Caco-2 (cell line): ENCODE measurements around the gene STPG2. TPM values are rescaled to one million over a fixed set of nuclear protein-coding genes. Genes with fewer than 3 reads are reported as not detected.

Source experiments
- BruUV-seq: library from RNA; stranded (reverse); fragments of 400-500 nt; replicated peaks from 2 replicates; lab custom pipeline; 2021; lab: Mats Ljungman, UMichigan
- CTCF ChIA-PET: fragments of 300-600 bp; sonication (Branson Sonifier 250); formaldehyde crosslinking; loops from one replicate; lab custom pipeline; 2022; ENCODE audit warnings: antibody characterized with exemption; lab: Charles Lee
- POLR2A ChIA-PET: fragments of 300-600 bp; sonication (Branson Sonifier 250); formaldehyde crosslinking; loops from one replicate; lab custom pipeline; 2022; ENCODE audit warnings: antibody characterized with exemption; lab: Charles Lee
- DNase-seq, 2 experiments: peaks; one replicate each; pipeline versions ENCODE4 v3.0.0 to v3.0.0-alpha.2; 2020 to 2022
- H3K27me3 ChIP-seq: replicated peaks from 2 replicates; pipeline ENCODE4 v1.6.0; 2011; ENCODE audit warnings: low read length; ENCODE audit not compliant: control insufficient read depth, insufficient read depth
- H3K36me3 ChIP-seq: 2 replicates; pipeline ENCODE4 v1.5.1; 2011; ENCODE audit warnings: low read length; ENCODE audit not compliant: control insufficient read depth, insufficient read depth
- H3K4me1 ChIP-seq: fragments of 250-450 bp; sonication (Bioruptor Pico); 2 replicates; pipeline ENCODE4 v1.5.1; 2020; ENCODE audit warnings: mild to moderate bottlenecking
- H3K4me3 ChIP-seq: 2 replicates; pipeline ENCODE4 v1.5.1; 2011; ENCODE audit warnings: low read depth, mild to moderate bottlenecking, control low read depth, low read length
- H3K9me3 ChIP-seq: fragments of 250-450 bp; sonication (Bioruptor Pico); 2 replicates; pipeline ENCODE4 v1.5.1; 2020; ENCODE audit warnings: mild to moderate bottlenecking, moderate library complexity
- H3K27ac Mint-ChIP-seq: one replicate; pipeline ENCODE4 v1.8.0; 2022; ENCODE audit warnings: mixed read lengths; ENCODE audit not compliant: unreplicated experiment
- H3K27me3 Mint-ChIP-seq: one replicate; pipeline ENCODE4 v1.8.0; 2022; ENCODE audit warnings: mixed read lengths; ENCODE audit not compliant: insufficient read depth, unreplicated experiment
- H3K36me3 Mint-ChIP-seq: one replicate; pipeline ENCODE4 v1.8.0; 2022; ENCODE audit warnings: mild to moderate bottlenecking, mixed read lengths; ENCODE audit not compliant: insufficient read depth, unreplicated experiment
- H3K4me1 Mint-ChIP-seq: one replicate; pipeline ENCODE4 v1.8.0; 2022; ENCODE audit warnings: low read depth, mixed read lengths; ENCODE audit not compliant: unreplicated experiment
- H3K4me3 Mint-ChIP-seq: one replicate; pipeline ENCODE4 v1.8.0; 2022; ENCODE audit warnings: mild to moderate bottlenecking, moderate library complexity, mixed read lengths; ENCODE audit not compliant: unreplicated experiment
- H3K9me3 Mint-ChIP-seq: one replicate; pipeline ENCODE4 v1.8.0; 2022; ENCODE audit warnings: mixed read lengths; ENCODE audit not compliant: unreplicated experiment
- intact Hi-C: fragments of 100-400 bp; cut with micrococcal nuclease; formaldehyde crosslinking; loops from one replicate; pipeline ENCODE4 v1.10.0; 2022; ENCODE audit not compliant: unreplicated experiment
- total RNA-seq: library from RNA; stranded (reverse); gene quantifications from 2 replicates; pipeline ENCODE4 v1.2.3, GENCODE V29; 2022
- TF ChIP-seq, protein P1 (sequence below), 2 experiments: fragments of 200-600 bp in 1 of 2; IDR thresholded peaks; 1 replicate in 1 of 2; 2 replicates in 1 of 2; pipeline versions ENCODE4 v1.5.1 to v1.8.0; 2011 to 2022; ENCODE audit warnings: antibody characterized with exemption in 1 of 2, control low read depth in 1 of 2, inconsistent platforms in 1 of 2, low read depth in 1 of 2, low read length in 1 of 2, mild to moderate bottlenecking in 1 of 2, moderate library complexity in 1 of 2; ENCODE audit not compliant: insufficient read depth in 1 of 2, severe bottlenecking in 1 of 2, unreplicated experiment in 1 of 2

Gene STPG2
- total RNA-seq, 1 experiment from 2014 or later, result not detected

DNA sequence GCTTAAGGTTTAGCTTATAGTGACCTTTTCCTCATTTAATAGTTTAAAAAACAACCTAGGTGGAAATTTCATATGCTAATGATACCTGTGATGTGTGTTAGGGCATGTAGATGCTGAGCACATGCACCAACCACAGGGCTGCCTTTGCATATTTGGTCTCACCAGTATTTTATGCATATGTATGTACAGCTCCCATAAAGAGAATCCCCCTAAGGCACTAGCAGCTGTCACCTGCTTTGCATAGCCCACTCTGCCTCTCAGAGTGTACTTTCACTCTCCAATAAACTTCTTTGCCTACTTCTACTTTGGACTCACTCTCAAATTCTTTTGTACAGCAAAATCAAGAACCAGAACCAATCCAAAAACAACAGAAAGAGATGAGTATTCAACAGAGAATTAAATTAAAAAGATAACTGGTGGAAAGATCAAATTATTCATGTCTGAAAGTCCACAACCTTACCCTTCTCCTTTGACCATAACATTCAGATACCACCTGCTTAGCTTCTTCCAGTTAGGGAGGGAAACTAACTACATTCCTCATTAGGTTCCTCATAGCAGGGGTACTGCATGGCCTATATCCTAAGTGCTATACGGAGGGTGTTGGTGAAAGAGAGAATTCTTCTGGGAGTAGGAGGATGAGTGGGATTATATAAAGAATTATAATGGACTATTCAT, 250.5 kb downstream of the STPG2 start:
- TF ChIP-seq, protein P1, sequence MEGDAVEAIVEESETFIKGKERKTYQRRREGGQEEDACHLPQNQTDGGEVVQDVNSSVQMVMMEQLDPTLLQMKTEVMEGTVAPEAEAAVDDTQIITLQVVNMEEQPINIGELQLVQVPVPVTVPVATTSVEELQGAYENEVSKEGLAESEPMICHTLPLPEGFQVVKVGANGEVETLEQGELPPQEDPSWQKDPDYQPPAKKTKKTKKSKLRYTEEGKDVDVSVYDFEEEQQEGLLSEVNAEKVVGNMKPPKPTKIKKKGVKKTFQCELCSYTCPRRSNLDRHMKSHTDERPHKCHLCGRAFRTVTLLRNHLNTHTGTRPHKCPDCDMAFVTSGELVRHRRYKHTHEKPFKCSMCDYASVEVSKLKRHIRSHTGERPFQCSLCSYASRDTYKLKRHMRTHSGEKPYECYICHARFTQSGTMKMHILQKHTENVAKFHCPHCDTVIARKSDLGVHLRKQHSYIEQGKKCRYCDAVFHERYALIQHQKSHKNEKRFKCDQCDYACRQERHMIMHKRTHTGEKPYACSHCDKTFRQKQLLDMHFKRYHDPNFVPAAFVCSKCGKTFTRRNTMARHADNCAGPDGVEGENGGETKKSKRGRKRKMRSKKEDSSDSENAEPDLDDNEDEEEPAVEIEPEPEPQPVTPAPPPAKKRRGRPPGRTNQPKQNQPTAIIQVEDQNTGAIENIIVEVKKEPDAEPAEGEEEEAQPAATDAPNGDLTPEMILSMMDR (IDR thresholded peaks at IDR 0.05; ENCODE audit: insufficient read depth in 1 of 2, low read depth in 1 of 2, low read length in 1 of 2, severe bottlenecking in 1 of 2, unreplicated experiment in 1 of 2), result no peak
- no peaks in the 10 kb centered on the region for H3K27me3 ChIP-seq
- no peaks in the 10 kb centered on the region for H3K27me3 Mint-ChIP-seq
- POLR2A ChIA-PET, result no interaction called here
- no peak for DNase-seq
- H3K9me3 Mint-ChIP-seq, result no peaks in the 10 kb centered on the region
- no peaks in the 10 kb centered on the region for H3K9me3 ChIP-seq
- no TSS peak for BruUV-seq
- no peaks in the 10 kb centered on the region for H3K36me3 Mint-ChIP-seq
- H3K36me3 ChIP-seq, result no peaks in the 10 kb centered on the region
- H3K4me3 ChIP-seq, result no peak overlapping the region
- H3K4me3 Mint-ChIP-seq, result no peak overlapping the region
- CTCF ChIA-PET, result no interaction called here
- no peaks in the 10 kb centered on the region for H3K4me1 Mint-ChIP-seq
- H3K4me1 ChIP-seq, result no peaks in the 10 kb centered on the region
- H3K27ac Mint-ChIP-seq, result no peak overlapping the region
- intact Hi-C loops, result no loop called here

DNA sequence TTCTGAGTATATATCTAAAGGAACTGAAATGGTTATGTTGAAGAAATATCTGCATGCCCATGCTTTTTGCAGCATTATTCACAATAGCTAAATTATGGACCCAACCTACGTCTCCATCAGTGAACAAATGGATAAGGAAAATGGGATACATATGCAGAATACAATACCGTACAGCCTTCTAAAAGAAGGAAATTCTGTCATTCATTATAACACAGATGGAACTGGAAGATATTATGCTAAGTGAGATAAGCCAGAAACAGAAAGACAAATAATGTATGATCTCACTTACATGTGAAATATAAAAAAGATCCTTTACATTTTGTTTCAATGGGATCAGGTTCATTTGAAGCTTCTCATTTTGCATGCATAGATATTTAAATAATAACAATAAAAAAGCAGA, 263.3 kb downstream of the STPG2 start:
- Histone ChIP-seq H3K4me1 (no peaks in the 10 kb centered on the region), H3K27me3 (no peaks in the 10 kb centered on the region), H3K4me3 (no peak overlapping the region), H3K36me3 (no peaks in the 10 kb centered on the region), H3K9me3 (no peaks in the 10 kb centered on the region)
- intact Hi-C loops, result no loop called here
- TF ChIP-seq, protein P1 (IDR thresholded peaks at IDR 0.05; ENCODE audit: insufficient read depth in 1 of 2, low read depth in 1 of 2, low read length in 1 of 2, severe bottlenecking in 1 of 2, unreplicated experiment in 1 of 2), result no peak
- H3K27me3 Mint-ChIP-seq, result no peaks in the 10 kb centered on the region
- H3K4me1 Mint-ChIP-seq, result no peaks in the 10 kb centered on the region
- no peak for DNase-seq
- H3K9me3 Mint-ChIP-seq, result no peaks in the 10 kb centered on the region
- BruUV-seq, result no TSS peak
- POLR2A ChIA-PET, result no interaction called here
- no peak overlapping the region for H3K4me3 Mint-ChIP-seq
- CTCF ChIA-PET, result no interaction called here
- H3K36me3 Mint-ChIP-seq, result no peaks in the 10 kb centered on the region
- no peak overlapping the region for H3K27ac Mint-ChIP-seq

DNA sequence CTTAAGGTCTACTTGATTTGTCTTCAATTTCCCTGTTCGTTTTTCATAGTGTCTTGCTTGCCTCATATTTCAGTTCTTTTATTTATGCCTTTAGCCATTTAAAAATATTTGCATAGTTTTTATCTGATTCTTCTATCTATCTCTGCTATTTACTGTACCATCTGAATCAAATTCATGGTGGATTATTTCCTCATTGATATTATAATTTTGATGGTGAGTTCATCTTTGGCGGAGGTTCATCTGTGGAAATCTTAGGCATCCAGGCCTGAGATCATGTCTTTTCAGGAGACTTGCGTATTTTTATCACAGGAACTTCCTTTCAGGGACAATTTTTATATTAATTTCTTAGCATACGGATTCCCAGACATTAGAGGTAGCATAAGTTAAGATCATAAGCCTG, 275.2 kb downstream of the STPG2 start:
- Mint-ChIP-seq H3K4me1 (no peaks in the 10 kb centered on the region), H3K9me3 (no peaks in the 10 kb centered on the region), H3K27me3 (no peaks in the 10 kb centered on the region), H3K27ac (no peak overlapping the region), H3K4me3 (no peak overlapping the region), H3K36me3 (no peaks in the 10 kb centered on the region)
- no peak overlapping the region for H3K4me3 ChIP-seq
- DNase-seq, result no peak
- H3K27me3 ChIP-seq, result no peaks in the 10 kb centered on the region
- ChIA-PET POLR2A (no interaction called here), CTCF (no interaction called here)
- H3K4me1 ChIP-seq, result no peaks in the 10 kb centered on the region
- intact Hi-C loops, result no loop called here
- no peaks in the 10 kb centered on the region for H3K36me3 ChIP-seq
- H3K9me3 ChIP-seq, result no peaks in the 10 kb centered on the region
- TF ChIP-seq, protein P1 (IDR thresholded peaks at IDR 0.05; ENCODE audit: insufficient read depth in 1 of 2, low read depth in 1 of 2, low read length in 1 of 2, severe bottlenecking in 1 of 2, unreplicated experiment in 1 of 2), result no peak
- no TSS peak for BruUV-seq
